Erythroblast (primary cell): ENCODE data around the gene AMOTL1.

ENCODE experiments used
- GATA1 ChIP-seq: IDR thresholded peaks from 2 replicates; pipeline ENCODE4 v1.6.1; 2011; ENCODE audit warnings: low read depth, mild to moderate bottlenecking, control low read depth, low read length, moderate library complexity
- POLR2A ChIP-seq: IDR thresholded peaks from 2 replicates; pipeline ENCODE4 v1.6.1; 2011; ENCODE audit warnings: mild to moderate bottlenecking, low read length

GRCh38 chr11:94742665-94743064 is 25.5 kb upstream of the AMOTL1 start:
- TF ChIP-seq POLR2A (no peak), GATA1 (no peak)
